Superior temporal gyrus (tissue), 1 donor: Measurements from ENCODE around the gene KCNQ2.

ENCODE experiments used
- DNase-seq: peaks from one replicate; pipeline ENCODE4 v3.0.0-alpha.2; 2016; ENCODE audit errors: extremely low spot score

The KCNQ2 gene

GRCh38 chr20:63471002-63471716 lies 1.3 kb downstream of the KCNQ2 start:
- DNase-seq, result no peak

DNA sequence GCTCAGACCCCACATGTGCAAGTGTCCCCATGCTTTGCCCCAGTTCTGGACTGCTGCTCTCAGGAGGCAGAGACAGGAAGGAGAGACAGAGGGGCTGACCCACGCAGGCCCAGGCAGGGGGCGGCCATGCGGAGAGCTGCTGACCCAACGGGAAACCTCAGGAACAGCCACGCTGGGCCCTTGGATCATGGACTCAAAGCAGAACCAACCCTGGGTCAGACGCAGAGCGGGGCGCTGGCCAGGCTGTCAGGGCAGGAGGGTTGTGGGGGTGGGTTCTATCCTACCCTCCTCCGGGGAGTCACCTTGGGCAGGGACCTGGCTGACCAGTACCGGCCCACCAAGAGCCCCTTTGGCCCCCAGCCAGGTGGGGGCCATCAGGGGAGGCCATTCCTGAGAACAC lies 2.0 kb downstream of the KCNQ2 start:
- DNase-seq, result no peak

DNA sequence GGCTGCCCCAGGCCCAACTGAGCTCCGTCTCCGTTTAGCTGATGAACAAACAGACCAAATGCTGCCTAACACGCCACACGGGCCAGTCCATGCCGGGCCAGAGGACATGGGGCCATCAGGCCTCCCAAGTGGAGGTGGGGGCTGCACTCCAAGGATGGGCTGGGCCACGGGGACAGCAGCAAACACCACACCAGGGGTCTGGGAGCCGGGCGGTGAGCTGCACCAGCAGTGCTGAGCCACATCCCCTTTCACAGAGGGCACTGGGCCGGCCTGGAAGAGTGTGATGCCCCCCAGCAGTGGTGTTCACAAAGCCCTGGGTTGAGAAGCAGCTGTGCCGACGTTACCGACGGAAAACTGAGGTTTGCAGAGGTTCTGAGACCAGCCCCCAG lies 2.7 kb downstream of the KCNQ2 start:
- no peak for DNase-seq

DNA sequence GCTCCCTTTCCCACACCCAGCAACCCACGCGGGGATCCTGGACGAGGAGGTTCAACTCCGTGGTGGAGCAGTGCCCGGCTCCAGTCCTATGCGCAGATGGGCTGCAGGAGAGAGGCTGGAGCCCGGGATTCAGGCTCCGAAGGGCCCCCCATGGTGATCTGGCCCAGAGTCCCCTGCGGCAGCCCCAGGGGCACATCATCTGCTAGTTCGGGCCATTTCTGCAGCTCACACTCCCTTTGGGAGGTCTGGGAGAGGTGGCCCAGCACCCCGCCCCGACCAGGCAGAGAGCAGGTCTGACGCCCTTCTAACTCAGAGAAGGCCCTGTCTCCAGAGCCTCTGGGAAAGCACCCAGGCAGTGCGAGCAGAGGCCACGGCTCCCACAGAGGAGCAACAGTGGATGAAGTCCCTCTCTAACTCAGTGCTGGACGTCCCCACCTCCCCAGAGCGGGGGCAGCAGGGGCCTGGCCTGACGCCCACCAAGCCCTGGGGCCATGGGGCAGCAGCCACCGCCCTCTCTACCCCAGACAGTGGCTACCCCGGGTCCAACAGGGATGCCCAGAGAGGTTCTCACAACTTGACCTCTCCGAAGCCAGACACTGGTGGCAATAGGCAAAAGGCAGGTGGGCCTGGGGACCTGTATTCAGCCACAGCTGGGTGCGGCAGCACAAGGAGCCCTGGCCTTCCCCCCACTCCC lies 3.3 kb downstream of the KCNQ2 start:
- DNase-seq, result no peak

- no peak for DNase-seq
Observed at GRCh38 chr20:63468421-63468820, 4.0 kb downstream of the KCNQ2 start.

GRCh38 chr20:63467294-63468083 lies 5.0 kb downstream of the KCNQ2 start:
- no peak for DNase-seq

- DNase-seq, result no peak
Observed at GRCh38 chr20:63466861-63467260, 5.6 kb downstream of the KCNQ2 start.

DNA sequence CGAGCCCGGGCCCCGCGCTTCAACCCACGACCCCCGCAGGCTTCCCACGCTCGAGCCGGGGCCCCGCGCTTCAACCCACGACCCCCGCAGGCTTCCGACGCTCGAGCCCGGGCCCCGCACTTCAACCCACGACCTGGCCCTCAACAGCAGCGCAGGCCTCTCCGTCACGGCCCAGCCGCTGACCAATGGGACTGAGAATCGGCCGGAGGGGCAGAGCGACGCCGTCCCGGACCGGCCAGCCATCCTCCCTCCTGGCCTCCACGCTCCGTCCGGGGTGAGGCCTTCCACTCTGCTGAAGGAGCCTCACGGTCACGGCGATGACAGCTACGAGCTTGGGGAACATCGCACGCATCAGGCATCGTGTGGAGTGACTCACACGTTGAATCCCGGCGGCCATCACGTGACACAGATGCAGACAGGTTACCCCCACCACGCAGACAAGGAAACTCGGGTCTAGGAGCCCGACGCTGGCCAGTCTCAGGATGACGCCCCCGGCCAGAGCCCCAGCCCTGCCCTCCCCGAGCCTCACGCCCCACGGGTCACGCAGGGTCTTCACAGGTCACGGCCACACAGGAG lies 6.1 kb downstream of the KCNQ2 start:
- DNase-seq, result no peak

- DNase-seq, result no peak
Observed at GRCh38 chr20:63465380-63466249, 6.8 kb downstream of the KCNQ2 start.

GRCh38 chr20:63464289-63464635 lies 8.2 kb downstream of the KCNQ2 start:
- DNase-seq, result no peak

- DNase-seq, result no peak
Observed at GRCh38 chr20:63463400-63464288, 8.8 kb downstream of the KCNQ2 start.

DNA sequence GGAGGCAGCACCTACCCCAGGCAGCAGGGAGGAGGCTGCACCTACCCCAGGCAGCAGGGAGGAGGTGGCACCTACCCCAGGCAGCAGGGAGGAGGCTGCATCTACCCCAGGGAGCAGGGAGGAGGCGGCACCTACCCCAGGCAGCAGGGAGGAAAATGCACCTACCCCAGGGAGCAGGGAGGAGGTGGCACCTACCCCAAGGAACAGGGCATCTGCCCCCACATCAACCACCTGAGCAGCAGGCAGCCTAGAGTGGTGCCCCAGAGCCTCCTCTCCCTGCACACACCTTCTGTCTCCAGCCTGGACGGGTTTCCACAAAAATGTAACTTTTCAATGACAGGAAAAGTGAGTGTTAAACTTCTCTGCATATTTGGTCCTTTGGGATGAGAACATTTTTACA lies 10.2 kb downstream of the KCNQ2 start:
- no peak for DNase-seq

- DNase-seq, result no peak
Observed at GRCh38 chr20:63461104-63461763, 11.2 kb downstream of the KCNQ2 start.

GRCh38 chr20:63459070-63459380 lies 13.4 kb downstream of the KCNQ2 start:
- no peak for DNase-seq

DNA sequence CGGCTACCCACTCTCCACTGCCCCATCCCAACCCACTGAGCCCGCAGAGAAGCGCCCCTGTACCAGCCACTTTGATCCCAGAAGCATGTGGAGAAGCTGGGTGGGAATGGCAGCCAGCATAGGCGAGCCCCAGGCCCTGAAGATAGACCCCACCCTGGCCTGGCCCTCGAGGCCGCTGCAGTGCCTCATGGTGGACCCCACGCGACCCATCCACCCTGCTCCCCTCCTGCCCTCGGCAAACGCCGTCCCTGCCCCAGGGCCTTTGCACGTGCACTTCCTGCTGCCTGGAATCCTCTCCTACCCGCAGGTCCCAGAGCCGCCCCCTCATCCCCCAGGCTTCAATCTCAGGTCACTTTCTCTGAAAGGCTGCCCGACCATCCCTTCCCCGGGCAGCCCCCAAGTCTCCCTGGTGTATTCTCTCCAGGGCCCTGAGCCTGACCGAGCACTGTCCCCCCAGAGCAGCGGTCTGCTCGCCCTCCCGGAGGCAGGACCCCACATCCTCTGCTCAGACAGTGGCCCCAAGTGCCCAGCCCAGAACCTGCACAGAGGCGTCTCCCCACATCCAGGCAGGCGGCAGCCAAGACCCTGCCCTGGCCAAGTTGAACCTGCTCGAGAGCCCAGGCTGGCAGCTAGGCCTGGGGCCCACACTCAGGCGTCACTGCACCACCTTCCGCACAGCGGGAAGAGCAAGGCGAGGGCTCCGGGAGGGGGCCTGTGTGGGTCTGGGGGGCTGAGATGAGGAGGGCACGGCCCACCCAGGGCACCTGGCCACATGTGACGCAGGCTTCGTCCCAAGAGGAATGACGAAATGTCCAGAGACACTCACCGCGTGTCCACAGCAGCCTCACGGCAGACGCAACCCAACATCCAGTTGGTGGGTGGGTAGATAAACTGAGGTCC lies 14.0 kb downstream of the KCNQ2 start:
- DNase-seq, result no peak

GRCh38 chr20:63457737-63458136 lies 14.7 kb downstream of the KCNQ2 start:
- DNase-seq, result no peak

DNA sequence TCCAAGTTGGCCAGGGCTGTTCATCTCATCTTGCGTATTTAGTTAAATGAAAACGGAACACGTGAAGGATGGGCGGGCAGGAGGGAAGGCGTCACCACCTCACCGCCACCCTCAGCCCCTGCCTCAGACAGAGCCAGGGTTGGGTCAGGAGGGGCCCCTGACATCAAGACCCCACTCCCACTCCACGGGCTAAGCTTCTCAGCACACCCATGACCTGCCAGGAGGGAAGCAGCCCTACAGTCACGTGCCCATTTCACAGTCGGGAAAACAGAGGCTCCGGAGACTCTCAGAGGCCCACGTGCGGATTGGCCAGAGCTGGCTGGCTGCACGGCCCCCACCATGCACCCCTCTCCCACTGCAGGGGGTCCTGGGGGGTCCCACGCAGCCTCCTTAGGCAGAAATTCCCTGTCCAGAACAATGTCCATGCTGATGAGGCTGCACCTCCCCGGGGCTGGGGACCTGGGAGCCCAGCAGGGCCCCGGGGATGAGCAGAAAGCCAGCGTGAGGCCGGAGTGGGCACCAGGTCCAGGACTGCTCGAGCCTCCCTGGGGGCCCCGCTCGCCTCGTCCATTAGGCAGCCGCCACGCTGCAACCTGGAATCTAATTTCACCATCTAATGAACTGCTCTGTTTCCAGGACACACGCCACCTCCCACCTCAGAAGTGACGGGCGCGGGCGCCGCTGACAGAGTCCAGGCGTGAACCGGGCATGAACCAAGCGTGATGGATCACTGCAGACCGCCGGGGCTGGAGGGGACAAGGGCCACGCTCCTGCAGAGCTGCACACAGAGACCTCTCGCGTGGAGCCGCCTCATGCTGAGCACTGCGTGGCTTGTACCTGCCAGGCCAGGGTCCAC lies 15.8 kb downstream of the KCNQ2 start:
- no peak for DNase-seq

GRCh38 chr20:63455568-63455859 lies 16.9 kb downstream of the KCNQ2 start:
- DNase-seq, result no peak
